ENCODE data around the gene NR1D1. TPM values are rescaled to one million over a fixed set of nuclear protein-coding genes. Genes with fewer than 3 reads are reported as not detected.

Gene NR1D1
- 0.30 and 0.32 TPM in 2 replicates for total RNA-seq

DNA sequence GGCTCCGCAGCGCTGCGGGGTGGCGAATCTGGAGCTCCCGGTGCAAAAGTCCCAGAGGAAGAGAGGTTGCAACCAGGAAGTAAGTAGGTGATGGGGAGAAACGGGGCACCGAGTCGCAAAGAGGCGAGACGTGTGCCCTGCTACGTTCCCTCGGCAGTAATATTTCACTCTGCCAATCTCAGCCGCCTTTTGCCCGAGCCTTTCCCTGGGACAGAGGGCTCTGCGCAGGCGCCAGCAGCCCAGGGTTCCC lies at the start of gene NR1D1:
Gene NR1D1 (minus strand): TSS at position 171 of the 250 bp plus-strand sequence. CDS start 495 bp downstream, outside the sequence.

GRCh38 chr17:40121181-40122135 lies 21.1 kb upstream of the NR1D1 start, which contains the start of gene MSL1:
Gene MSL1 (plus strand): TSS chr17:40121971. CDS start chr17:40122613, 642 bp downstream.

DNA sequence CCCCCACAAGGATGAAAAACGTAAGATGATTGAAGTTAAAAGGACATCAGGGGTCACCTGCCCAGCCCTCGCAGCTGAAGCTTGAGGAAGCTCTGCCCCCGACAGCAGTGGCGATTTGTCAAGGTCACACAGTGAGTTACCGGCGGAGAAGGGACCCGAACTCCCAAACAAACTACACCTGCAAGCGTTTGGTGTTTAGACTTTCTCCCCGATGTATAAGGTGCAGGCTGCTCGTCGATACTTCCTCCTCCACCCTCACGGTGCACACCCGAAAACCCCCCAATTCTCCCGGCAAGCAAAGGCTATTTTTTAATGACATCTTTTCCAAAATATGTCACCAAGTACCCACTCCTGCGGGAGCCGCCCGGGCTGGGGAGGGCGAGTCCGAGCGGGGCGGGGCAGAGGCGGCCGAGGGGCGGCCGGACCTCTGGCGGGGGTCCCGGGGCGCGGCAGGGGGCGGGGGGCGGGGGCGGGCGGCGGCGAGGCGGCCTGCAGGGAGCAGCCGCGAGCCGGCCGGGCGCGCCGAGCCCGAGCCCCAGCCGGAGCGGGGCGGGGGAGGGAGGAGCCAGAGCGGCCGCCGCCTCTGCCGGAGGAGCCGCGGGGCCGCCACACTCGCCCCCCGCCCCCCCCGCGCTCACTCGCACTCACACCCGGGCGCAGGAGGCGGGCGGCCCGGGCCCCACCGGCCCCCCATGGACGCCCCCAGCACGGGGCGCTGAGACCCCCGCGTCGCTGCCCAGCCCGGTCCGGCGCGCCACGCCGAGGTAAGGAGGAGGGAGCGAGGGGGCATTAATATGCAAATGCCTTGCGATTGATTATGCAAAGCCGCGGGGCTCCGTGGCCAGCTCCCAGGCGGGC lies 37.8 kb downstream of the NR1D1 start, which contains the start of gene THRA:
Gene THRA (plus strand): TSS at position 637 of the 858 bp plus-strand sequence. CDS start 11,524 bp downstream, outside the sequence.

Other genes with a start within 250 kb of the NR1D1 start
- gene IKZF3, start 236.3 kb downstream of the NR1D1 start, total RNA-seq, result under 0.01 TPM in 1 of 2 replicates, not detected in the other
- gene ZPBP2, start 232.4 kb downstream of the NR1D1 start, total RNA-seq, result not detected in 2 replicates
- gene GSDMB, start 182.0 kb downstream of the NR1D1 start, total RNA-seq, result 0.65 and 2.7 TPM in 2 replicates
- 21.4 and 23.1 TPM in 2 replicates for gene ORMDL3, start 173.0 kb downstream of the NR1D1 start, total RNA-seq
- not detected in 2 replicates for gene LRRC3C, start 172.9 kb downstream of the NR1D1 start, total RNA-seq
- gene GSDMA, start 137.6 kb downstream of the NR1D1 start, total RNA-seq, result not detected in 2 replicates
- 105 and 155 TPM in 2 replicates for gene PSMD3, start 119.8 kb downstream of the NR1D1 start, total RNA-seq
- 0.46 and 0.97 TPM in 2 replicates for gene CSF3, start 85.1 kb downstream of the NR1D1 start, total RNA-seq
- gene MED24, start 46.2 kb downstream of the NR1D1 start, total RNA-seq, result 36.3 and 48.4 TPM in 2 replicates
- 11.7 and 17.0 TPM in 2 replicates for gene THRA, start 37.6 kb downstream of the NR1D1 start, total RNA-seq
- 28.3 and 36.8 TPM in 2 replicates for gene MSL1, start 21.4 kb upstream of the NR1D1 start, total RNA-seq
- gene CASC3, start 39.9 kb upstream of the NR1D1 start, total RNA-seq, result 20.8 and 25.0 TPM in 2 replicates
- gene RAPGEFL1, start 76.9 kb upstream of the NR1D1 start, total RNA-seq, result 0.91 and 2.9 TPM in 2 replicates
- gene WIPF2, start 118.7 kb upstream of the NR1D1 start, total RNA-seq, result 3.6 and 4.4 TPM in 2 replicates
- gene CDC6, start 187.3 kb upstream of the NR1D1 start, total RNA-seq, result 22.4 and 45.3 TPM in 2 replicates
- 7.8 and 8.5 TPM in 2 replicates for gene RARA, start 208.6 kb upstream of the NR1D1 start, total RNA-seq